Panc1 (cell line): ENCODE measurements around the gene LRRC4B. TPM values are rescaled to one million over a fixed set of nuclear protein-coding genes. Genes with fewer than 3 reads are reported as not detected.
A peak's percentile ranks its signal among the peaks of the same experiment; 100 is the strongest.

ENCODE experiments used
- ATAC-seq: fragments of 200-7000 bp; cut with Tn5 transposase; 2 replicates; pipeline ENCODE4 v1.9.1; 2020; ENCODE audit warnings: mild to moderate bottlenecking, moderate library complexity
- BruUV-seq: library from RNA; stranded (reverse); fragments of 400-500 nt; replicated peaks from 2 replicates; lab custom pipeline; 2021; lab: Mats Ljungman, UMichigan
- CTCF ChIA-PET: fragments of 300-600 bp; sonication (Branson Sonifier 250); formaldehyde crosslinking; loops from one replicate; lab custom pipeline; 2022; ENCODE audit warnings: antibody characterized with exemption; lab: Charles Lee
- POLR2A ChIA-PET: fragments of 300-600 bp; sonication (Branson Sonifier 250); formaldehyde crosslinking; loops from one replicate; lab custom pipeline; 2022; ENCODE audit warnings: antibody characterized with exemption; lab: Charles Lee
- DNase-seq: peaks from one replicate; pipeline ENCODE4 v3.0.0-alpha.2; 2010; ENCODE audit warnings: low read depth, low spot score
- H3K27ac ChIP-seq: 2 replicates; pipeline ENCODE4 v1.5.1; 2011; ENCODE audit warnings: mild to moderate bottlenecking, low read length, inconsistent platforms
- H3K27me3 ChIP-seq: fragments of 200-500 bp; sonication (Bioruptor generic); 2 replicates; pipeline ENCODE4 v1.6.0; 2014; ENCODE audit warnings: low read length, inconsistent platforms; ENCODE audit not compliant: control insufficient read depth, insufficient read depth
- H3K36me3 ChIP-seq: fragments of 200-500 bp; sonication (Bioruptor generic); 2 replicates; pipeline ENCODE4 v1.5.1; 2014; ENCODE audit warnings: inconsistent platforms, mild to moderate bottlenecking, low read length, moderate library complexity; ENCODE audit not compliant: control insufficient read depth, insufficient read depth
- H3K4me1 ChIP-seq: 2 replicates; pipeline ENCODE4 v1.5.1; 2011; ENCODE audit warnings: inconsistent platforms, mild to moderate bottlenecking, low read length, moderate library complexity; ENCODE audit not compliant: control insufficient read depth, insufficient read depth
- H3K4me3 ChIP-seq, 2 experiments: 2 replicates each; pipeline ENCODE4 v1.5.1; 2011 to 2012; ENCODE audit warnings: low read depth in 2 of 2, low read length in 2 of 2, mild to moderate bottlenecking in 2 of 2, inconsistent platforms in 1 of 2, moderate library complexity in 1 of 2
- H3K9me3 ChIP-seq: fragments of 200-500 bp; sonication (Bioruptor generic); 2 replicates; pipeline ENCODE4 v1.5.1; 2014; ENCODE audit warnings: low read depth, mild to moderate bottlenecking, inconsistent platforms, low read length, moderate library complexity; ENCODE audit not compliant: control insufficient read depth, insufficient read depth
- CTCF ChIP-seq: fragments of 450-650 bp; IDR thresholded peaks from 2 replicates; pipeline ENCODE4 v1.5.1; 2017; ENCODE audit warnings: mild to moderate bottlenecking
- POLR2AphosphoS5 ChIP-seq: IDR thresholded peaks from 2 replicates; pipeline ENCODE4 v1.6.1; 2012; ENCODE audit warnings: mild to moderate bottlenecking, low read depth, low read length, moderate library complexity
- REST ChIP-seq, 2 experiments: IDR thresholded peaks; 2 replicates each; pipeline ENCODE4 v1.6.1; 2011 to 2012; ENCODE audit warnings: low read depth in 2 of 2, control low read depth in 1 of 2, low read length in 1 of 2, mild to moderate bottlenecking in 1 of 2, moderate library complexity in 1 of 2; ENCODE audit not compliant: insufficient read depth in 1 of 2
- SIN3A ChIP-seq: IDR thresholded peaks from 2 replicates; pipeline ENCODE4 v1.6.1; 2012; ENCODE audit warnings: low read depth, mild to moderate bottlenecking, low read length, moderate library complexity, borderline replicate concordance; ENCODE audit not compliant: insufficient read depth
- TCF7L2 ChIP-seq: IDR thresholded peaks from 2 replicates; pipeline ENCODE4 v1.6.1; 2011; ENCODE audit warnings: mild to moderate bottlenecking, low read depth, low read length, inconsistent platforms
- in situ Hi-C: cut with HindIII; loops from 2 replicates; pipeline ENCODE4 v1.10.0; 2016; ENCODE audit warnings: low sequenced_read_pairs, low pct_unique_long_range_greater_than_20kb
- intact Hi-C: fragments of 100-400 bp; cut with micrococcal nuclease; formaldehyde crosslinking; loops from one replicate; pipeline ENCODE4 v1.10.0; 2022; ENCODE audit not compliant: unreplicated experiment
- total RNA-seq: library from RNA; stranded (reverse); gene quantifications from one replicate; pipeline ENCODE4 v1.2.1, GENCODE V29; 2021; ENCODE audit not compliant: unreplicated experiment

LRRC4B gene
- total RNA-seq, 1 experiment from 2014 or later = 0.57 TPM

- Histone ChIP-seq H3K36me3 (no peaks in the 10 kb centered on the region), H3K27me3 (no peaks in the 10 kb centered on the region), H3K4me3 (no peak overlapping the region), H3K4me1 (no peaks in the 10 kb centered on the region), H3K27ac (no peak overlapping the region), H3K9me3 (no peaks in the 10 kb centered on the region; the same call in 1 of the 2 replicates)
- DNase-seq (no peak), ATAC-seq (no peak)
- in situ Hi-C loops (no loop called here), intact Hi-C loops (no loop called here)
- POLR2A ChIA-PET = no interaction called here
- TF ChIP-seq SIN3A (no peak), TCF7L2 (no peak)
- TSS peak; percentile 82 for BruUV-seq
- CTCF ChIA-PET = no interaction called here
Observed at GRCh38 chr19:50482916-50483315, 85.3 kb downstream of the LRRC4B start.

- Histone ChIP-seq H3K36me3 (no peaks in the 10 kb centered on the region), H3K27ac (no peak overlapping the region), H3K27me3 (no peaks in the 10 kb centered on the region), H3K9me3 (no peaks in the 10 kb centered on the region; the same call in 1 of the 2 replicates), H3K4me3 (no peak overlapping the region), H3K4me1 (no peaks in the 10 kb centered on the region)
- DNase-seq (no peak), ATAC-seq (no peak)
- BruUV-seq = no TSS peak
- in situ Hi-C loops (no loop called here), intact Hi-C loops (no loop called here)
- CTCF ChIA-PET = no interaction called here
- TF ChIP-seq SIN3A (no peak), POLR2AphosphoS5 (no peak), TCF7L2 (no peak), CTCF (no peak), REST (IDR thresholded peaks at IDR 0.05; ENCODE audit: insufficient read depth in 1 of 2, low read depth in 2 of 2, low read length in 1 of 2) (no peak)
- POLR2A ChIA-PET = no interaction called here
Observed at GRCh38 chr19:50482271-50482855, 85.9 kb downstream of the LRRC4B start.

GRCh38 chr19:50481351-50482149 is 86.7 kb downstream of the LRRC4B start:
- in situ Hi-C loops = no loop called here
- Histone ChIP-seq H3K4me3 (no peak overlapping the region), H3K4me1 (no peaks in the 10 kb centered on the region), H3K9me3 (no peaks in the 10 kb centered on the region; the same call in 1 of the 2 replicates), H3K27me3 (no peaks in the 10 kb centered on the region), H3K27ac (no peak overlapping the region), H3K36me3 (no peaks in the 10 kb centered on the region)
- BruUV-seq = no TSS peak
- DNase-seq (no peak), ATAC-seq (no peak)
- ChIA-PET POLR2A (no interaction called here), CTCF (no interaction called here)
- TF ChIP-seq TCF7L2 = no peak
- TF ChIP-seq REST (IDR thresholded peaks at IDR 0.05; ENCODE audit: insufficient read depth in 1 of 2, low read depth in 2 of 2, low read length in 1 of 2) = no peak
- no peak for TF ChIP-seq SIN3A
- TF ChIP-seq CTCF = no peak
- intact Hi-C loops = no loop called here
